Measurements from ENCODE around the gene BAHD1. TPM values are rescaled to one million over a fixed set of nuclear protein-coding genes. Genes with fewer than 3 reads are reported as not detected.

BAHD1 gene
- polyA plus RNA-seq, 3 donors, result 0.67 to 8.9 (median 0.79) TPM

DNA sequence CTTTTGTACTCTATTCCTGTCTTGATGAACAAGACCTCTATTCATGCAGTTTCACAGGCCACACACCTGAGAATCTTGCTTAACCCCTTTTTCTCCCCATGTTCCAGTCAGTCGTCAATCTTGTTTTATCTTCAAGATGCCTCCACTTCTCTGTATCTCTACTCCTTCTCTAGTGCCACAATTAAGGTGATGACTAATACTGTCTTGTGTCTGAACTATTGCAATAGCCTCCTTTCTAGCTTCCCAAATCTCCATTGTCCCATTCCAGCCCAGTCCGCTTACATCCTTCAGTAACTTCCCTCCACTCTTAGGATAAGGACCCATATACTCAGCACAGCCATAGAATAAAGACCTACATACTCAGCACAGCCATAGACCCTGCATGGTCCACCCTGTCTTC, 54.8 kb downstream of the BAHD1 start:
- H3K27ac Mint-ChIP-seq, result no peak overlapping the region
- H3K36me3 ChIP-seq (replicated peaks in 1 of 2; ENCODE audit: control insufficient read depth in 1 of 2, insufficient read depth in 2 of 2, low read length in 2 of 2), result no peaks in the 10 kb centered on the region

DNA sequence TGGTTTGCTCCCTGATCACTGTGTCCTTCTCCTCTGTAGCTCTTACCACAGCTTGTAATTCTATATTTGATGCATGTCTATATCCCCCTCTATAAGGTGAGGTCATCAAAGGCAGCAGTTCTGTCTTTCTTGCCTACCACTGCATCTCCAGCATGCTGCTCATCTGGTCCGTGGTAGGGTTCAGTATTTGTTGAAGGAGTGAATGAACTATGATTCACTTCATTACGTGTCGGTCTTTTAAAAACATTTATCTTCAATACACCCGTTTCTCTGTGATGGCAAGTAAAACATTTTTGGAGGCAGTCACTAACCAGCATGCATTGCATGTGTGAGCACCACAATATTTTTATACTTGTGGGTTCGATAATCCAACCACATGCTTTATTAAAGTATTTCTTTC, 57.7 kb downstream of the BAHD1 start:
- Histone ChIP-seq H3K4me3 (replicated peaks in 1 of 3; ENCODE audit: low read depth in 2 of 3, low read length in 3 of 3) (no peak overlapping the region), H3K79me2 (ENCODE audit: insufficient read depth, low read length) (no peaks in the 10 kb centered on the region), H4K20me1 (ENCODE audit: insufficient read depth, low read length) (no peaks in the 10 kb centered on the region), H3K27ac (ENCODE audit: low read depth in 1 of 2, low read length in 2 of 2) (no peak overlapping the region), H3K27me3 (ENCODE audit: control insufficient read depth in 2 of 2, insufficient read depth in 2 of 2, low read length in 2 of 2) (no peaks in the 10 kb centered on the region), H3K36me3 (replicated peaks in 1 of 2; ENCODE audit: control insufficient read depth in 1 of 2, insufficient read depth in 2 of 2, low read length in 2 of 2) (no peaks in the 10 kb centered on the region), H3K9me3 (replicated peaks in 1 of 2; ENCODE audit: control insufficient read depth in 1 of 2, insufficient read depth in 1 of 2, low read length in 2 of 2) (no peaks in the 10 kb centered on the region), H2AFZ (ENCODE audit: insufficient read depth, low read depth, low read length, poor library complexity, severe bottlenecking) (no peak overlapping the region), H3K4me1 (ENCODE audit: control insufficient read depth in 1 of 2, insufficient read depth in 2 of 2, low read length in 2 of 2) (peaks cover under 1 to 3% of the 10 kb centered on the region in 2 donors), H3K9ac (ENCODE audit: insufficient read depth, low read length, poor library complexity, severe bottlenecking) (no peak overlapping the region), H3K4me2 (replicated peaks; ENCODE audit: extremely low read depth, low read length, poor library complexity, severe bottlenecking) (no peak overlapping the region)
- WGBS (ENCODE audit: insufficient coverage), result no CpG with 5 or more reads among the region's 5 CpGs
- Mint-ChIP-seq H3K27me3 (ENCODE audit: low read depth in 3 of 3) (peaks cover 10 to 14% (median 13%) of the 10 kb centered on the region in 3 donors), H3K4me1 (peaks cover 4% of the 10 kb centered on the region), H3K9me3 (no peaks in the 10 kb centered on the region), H3K36me3 (no peaks in the 10 kb centered on the region), H3K27ac (no peak overlapping the region), H3K4me3 (no peak overlapping the region)
- intact Hi-C loops (cut with micrococcal nuclease), result no loop called here
- TF ChIP-seq CTCF (IDR thresholded peaks at IDR 0.05), result no peak
- no peak for DNase-seq

More for the DNA sequence above, 54.8 kb downstream of the BAHD1 start:
- Histone ChIP-seq H3K27me3 (ENCODE audit: control insufficient read depth in 2 of 2, insufficient read depth in 2 of 2, low read length in 2 of 2) (no peaks in the 10 kb centered on the region), H2AFZ (ENCODE audit: insufficient read depth, low read depth, low read length, poor library complexity, severe bottlenecking) (no peak overlapping the region), H3K4me1 (ENCODE audit: control insufficient read depth in 1 of 2, insufficient read depth in 2 of 2, low read length in 2 of 2) (peaks cover 3 to 10% of the 10 kb centered on the region in 2 donors), H3K27ac (ENCODE audit: low read depth in 1 of 2, low read length in 2 of 2) (no peak overlapping the region), H4K20me1 (ENCODE audit: insufficient read depth, low read length) (no peaks in the 10 kb centered on the region), H3K9me3 (replicated peaks in 1 of 2; ENCODE audit: control insufficient read depth in 1 of 2, insufficient read depth in 1 of 2, low read length in 2 of 2) (no peaks in the 10 kb centered on the region), H3K4me2 (replicated peaks; ENCODE audit: extremely low read depth, low read length, poor library complexity, severe bottlenecking) (no peak overlapping the region), H3K4me3 (replicated peaks in 1 of 3; ENCODE audit: low read depth in 2 of 3, low read length in 3 of 3) (no peak overlapping the region), H3K79me2 (ENCODE audit: insufficient read depth, low read length) (no peaks in the 10 kb centered on the region), H3K9ac (ENCODE audit: insufficient read depth, low read length, poor library complexity, severe bottlenecking) (no peak overlapping the region)
- Mint-ChIP-seq H3K4me3 (no peak overlapping the region), H3K27me3 (ENCODE audit: low read depth in 3 of 3) (peaks cover 4 to 14% (median 6%) of the 10 kb centered on the region in 3 donors), H3K4me1 (peaks cover 11% of the 10 kb centered on the region), H3K36me3 (no peaks in the 10 kb centered on the region), H3K9me3 (no peaks in the 10 kb centered on the region)
- WGBS (ENCODE audit: insufficient coverage), result 100% methylated on average over 1 of the region's 2 CpGs
- intact Hi-C loops (cut with micrococcal nuclease), result no loop called here
- no peak for DNase-seq
- no peak for TF ChIP-seq CTCF (IDR thresholded peaks at IDR 0.05)

Data from CD14-positive monocyte (primary cell).